Liver (tissue), 9 donors: ENCODE measurements around the gene FBN2. TPM values are rescaled to one million over a fixed set of nuclear protein-coding genes. Genes with fewer than 3 reads are reported as not detected.

Source experiments
- DNase-seq: peaks from one replicate; pipeline ENCODE4 v3.0.0-alpha.2; 2017; ENCODE audit warnings: low spot score
- H3K27ac ChIP-seq, 2 donors: one replicate each; pipeline ENCODE4 v1.7.0; 2013; ENCODE audit warnings: inconsistent platforms in 2 of 2, low read length in 2 of 2, control low read depth in 1 of 2, low read depth in 1 of 2, mild to moderate bottlenecking in 1 of 2
- H3K27me3 ChIP-seq, 4 donors: one replicate each; pipeline versions ENCODE4 v1.6.1 to v1.7.0; 2013; ENCODE audit warnings: low read length in 3 of 4, inconsistent platforms in 1 of 4, mild to moderate bottlenecking in 1 of 4, moderate library complexity in 1 of 4; ENCODE audit not compliant: control insufficient read depth in 4 of 4, insufficient read depth in 4 of 4
- H3K36me3 ChIP-seq, 4 donors: one replicate each; pipeline versions ENCODE4 v1.6.1 to v1.7.0; 2013; ENCODE audit warnings: low read length in 3 of 4, mild to moderate bottlenecking in 3 of 4, low read depth in 1 of 4, moderate library complexity in 1 of 4; ENCODE audit not compliant: control insufficient read depth in 4 of 4, insufficient read depth in 3 of 4
- H3K4me1 ChIP-seq, 4 donors: one replicate each; pipeline versions ENCODE4 v1.6.1 to v1.7.0; 2013; ENCODE audit warnings: low read length in 3 of 4, mild to moderate bottlenecking in 3 of 4, moderate library complexity in 1 of 4; ENCODE audit not compliant: control insufficient read depth in 4 of 4, insufficient read depth in 4 of 4
- H3K4me3 ChIP-seq, 3 donors: one replicate each; pipeline versions ENCODE4 v1.6.1 to v1.7.0; 2013; ENCODE audit warnings: low read length in 3 of 3, control low read depth in 1 of 3, low read depth in 1 of 3, mild to moderate bottlenecking in 1 of 3
- H3K9ac ChIP-seq, 2 donors: one replicate each; pipeline ENCODE4 v1.7.0; 2013; ENCODE audit warnings: low read length in 2 of 2, mild to moderate bottlenecking in 2 of 2, moderate library complexity in 2 of 2, control low read depth in 1 of 2, low read depth in 1 of 2
- H3K9me3 ChIP-seq, 4 donors: one replicate each; pipeline versions ENCODE4 v1.6.1 to v1.7.0; 2013; ENCODE audit warnings: low read length in 3 of 4; ENCODE audit not compliant: control insufficient read depth in 4 of 4
- ATF3 ChIP-seq: IDR thresholded peaks from 2 replicates; pipeline ENCODE4 v1.6.1; 2016; ENCODE audit warnings: antibody characterized with exemption
- CTCF ChIP-seq: fragments of 150-350 bp; IDR thresholded peaks from 2 replicates; pipeline ENCODE4 v1.5.1; 2017; ENCODE audit warnings: improper control_type of control experiment, low read depth, low read length; ENCODE audit not compliant: missing input control
- EGR1 ChIP-seq, 2 donors: IDR thresholded peaks; 2 replicates each; pipeline ENCODE4 v1.6.1; 2016 to 2018; ENCODE audit warnings: antibody characterized with exemption in 2 of 2, low read depth in 2 of 2
- FOXA1 ChIP-seq: IDR thresholded peaks from 2 replicates; pipeline ENCODE4 v1.6.1; 2016; ENCODE audit warnings: antibody characterized with exemption
- FOXA2 ChIP-seq: IDR thresholded peaks from 2 replicates; pipeline ENCODE4 v1.6.1; 2016; ENCODE audit warnings: antibody characterized with exemption
- GABPA ChIP-seq, 2 donors: IDR thresholded peaks in 1 of 2; conservative IDR thresholded peaks in 1 of 2; 2 replicates each; pipeline ENCODE4 v1.6.1; 2016; ENCODE audit warnings: antibody characterized with exemption in 2 of 2, mild to moderate bottlenecking in 1 of 2, moderate library complexity in 1 of 2
- HNF4A ChIP-seq, 2 donors: conservative IDR thresholded peaks; 2 replicates each; pipeline ENCODE4 v1.6.1; 2016; ENCODE audit warnings: antibody characterized with exemption in 2 of 2, mild to moderate bottlenecking in 2 of 2
- HNF4G ChIP-seq: IDR thresholded peaks from 2 replicates; pipeline ENCODE4 v1.6.1; 2016; ENCODE audit warnings: antibody characterized with exemption
- JUND ChIP-seq, 2 donors: IDR thresholded peaks; 2 replicates each; pipeline ENCODE4 v1.6.1; 2016; ENCODE audit warnings: antibody characterized with exemption in 2 of 2
- MAX ChIP-seq: IDR thresholded peaks from 2 replicates; pipeline ENCODE4 v1.6.1; 2016; ENCODE audit warnings: antibody characterized with exemption
- NR2F2 ChIP-seq: IDR thresholded peaks from 2 replicates; pipeline ENCODE4 v1.6.1; 2016; ENCODE audit warnings: antibody characterized with exemption
- RAD21 ChIP-seq, 2 donors: IDR thresholded peaks; 2 replicates each; pipeline ENCODE4 v1.6.1; 2016; ENCODE audit warnings: antibody characterized with exemption in 2 of 2, mild to moderate bottlenecking in 2 of 2
- REST ChIP-seq: IDR thresholded peaks from 2 replicates; pipeline ENCODE4 v1.6.1; 2016; ENCODE audit warnings: antibody characterized with exemption, mild to moderate bottlenecking
- RXRA ChIP-seq, 2 donors: IDR thresholded peaks; 2 replicates each; pipeline ENCODE4 v1.6.1; 2017 to 2018; ENCODE audit warnings: antibody characterized with exemption in 2 of 2, mild to moderate bottlenecking in 1 of 2
- SP1 ChIP-seq: IDR thresholded peaks from 2 replicates; pipeline ENCODE4 v1.6.1; 2018; ENCODE audit warnings: antibody characterized with exemption, mild to moderate bottlenecking
- TAF1 ChIP-seq: conservative IDR thresholded peaks from 2 replicates; pipeline ENCODE4 v1.6.1; 2016; ENCODE audit warnings: antibody characterized with exemption, mild to moderate bottlenecking
- YY1 ChIP-seq: IDR thresholded peaks from 2 replicates; pipeline ENCODE4 v1.6.1; 2016; ENCODE audit warnings: antibody characterized with exemption, mild to moderate bottlenecking
- ZBTB33 ChIP-seq: IDR thresholded peaks from 2 replicates; pipeline ENCODE4 v1.6.1; 2016; ENCODE audit warnings: antibody characterized with exemption
- WGBS: extraction: QIAGEN DNeasy Blood & Tissue Kit; methylation state at CpG from one replicate; pipeline ENCODE4 v1.1.7; 2013; 5-methylcytosine and 5-hydroxymethylcytosine counted together
- polyA plus RNA-seq, 2 donors: library from polyadenylated mRNA; stranded (reverse) in 1 of 2; unstranded in 1 of 2; fragments of 200-250 nt in 1 of 2; fragments of >200 nt in 1 of 2; fragmentation: Nextera tagmentation in 1 of 2; extraction: Ambion mirVana in 1 of 2; gene quantifications; one replicate each; pipeline versions ENCODE4 v1.2.1 to v1.2.3, GENCODE V29; 2013 to 2015
- total RNA-seq, 2 donors: library from RNA; depleted of rRNA; stranded (reverse); fragments of >200 nt; gene quantifications; one replicate each; pipeline ENCODE4 v1.2.3, GENCODE V29; 2014
- donor health status: healthy.
- donor health status: healthy.
- donor health status: healthy.
- donor health status: healthy.
- donor health status: healthy.

The FBN2 gene
- total and polyA plus RNA-seq, 4 donors: 0.08 to 4.1 (median 0.47) TPM

GRCh38 chr5:128259607-128260021, 278.4 kb downstream of the FBN2 start (continued):
- TF ChIP-seq YY1: no peak
- TF ChIP-seq RXRA (IDR thresholded peaks at IDR 0.05): no peak
- no peak for TF ChIP-seq MAX
- TF ChIP-seq GABPA (IDR thresholded peaks at IDR 0.05 in 1 of 2, conservative IDR thresholded peaks at IDR 0.05 in 1 of 2): no peak
- no peak for TF ChIP-seq SP1
- no peak for TF ChIP-seq FOXA2
- TF ChIP-seq FOXA1: no peak
- TF ChIP-seq EGR1 (IDR thresholded peaks at IDR 0.05; ENCODE audit: low read depth in 2 of 2): no peak
- TF ChIP-seq HNF4G: no peak
- no peak for TF ChIP-seq NR2F2

- 88% methylated on average over 6 of the region's 6 CpGs for WGBS
- no peaks in the 10 kb centered on the region for H3K4me1 ChIP-seq
- H3K27ac ChIP-seq: no peak overlapping the region
- no peaks in the 10 kb centered on the region for H3K36me3 ChIP-seq
- no peak for DNase-seq
- no peak overlapping the region for H3K4me3 ChIP-seq
- peaks cover 0 to 3% (median 1%) of the 10 kb centered on the region in 4 donors for H3K27me3 ChIP-seq
- H3K9me3 ChIP-seq: no peaks in the 10 kb centered on the region
- TF ChIP-seq MAX (no peak), ZBTB33 (no peak), REST (no peak), TAF1 (no peak), YY1 (no peak), RXRA (IDR thresholded peaks at IDR 0.05) (no peak), EGR1 (IDR thresholded peaks at IDR 0.05; ENCODE audit: low read depth in 2 of 2) (no peak), CTCF (no peak), NR2F2 (no peak), GABPA (IDR thresholded peaks at IDR 0.05 in 1 of 2, conservative IDR thresholded peaks at IDR 0.05 in 1 of 2) (no peak), JUND (IDR thresholded peaks at IDR 0.05) (no peak), ATF3 (no peak), SP1 (no peak), HNF4A (conservative IDR thresholded peaks at IDR 0.05) (no peak), RAD21 (IDR thresholded peaks at IDR 0.05) (no peak), FOXA2 (no peak), HNF4G (no peak), FOXA1 (no peak)
- H3K9ac ChIP-seq: no peak overlapping the region
Observed at GRCh38 chr5:128258372-128258771, 279.7 kb downstream of the FBN2 start.
